Endodermal cell (in vitro differentiated cells): Measurements from ENCODE around the gene EPHA4. TPM values are rescaled to one million over a fixed set of nuclear protein-coding genes. Genes with fewer than 3 reads are reported as not detected.

Experiments
- DNase-seq: peaks from one replicate; pipeline ENCODE4 v3.0.0-alpha.2; 2017
- H3K27ac ChIP-seq: 2 replicates; pipeline ENCODE4 v1.5.1; 2013; ENCODE audit warnings: mild to moderate bottlenecking, low read depth, low read length, moderate library complexity
- H3K27me3 ChIP-seq: 2 replicates; pipeline ENCODE4 v1.6.1; 2013; ENCODE audit warnings: mild to moderate bottlenecking, low read length, moderate library complexity; ENCODE audit not compliant: insufficient read depth, control insufficient read depth, poor library complexity, severe bottlenecking
- H3K36me3 ChIP-seq: 2 replicates; pipeline ENCODE4 v1.7.0; 2013; ENCODE audit warnings: mild to moderate bottlenecking, low read length, moderate library complexity; ENCODE audit not compliant: control insufficient read depth, insufficient read depth
- H3K4me1 ChIP-seq: one replicate; pipeline ENCODE4 v1.7.0; 2013; ENCODE audit warnings: low read length; ENCODE audit not compliant: control insufficient read depth, insufficient read depth
- H3K4me3 ChIP-seq: 2 replicates; pipeline ENCODE4 v1.5.1; 2013; ENCODE audit warnings: mild to moderate bottlenecking, low read length, moderate library complexity
- H3K9ac ChIP-seq: 2 replicates; pipeline ENCODE4 v1.6.1; 2013; ENCODE audit warnings: mild to moderate bottlenecking, low read length, moderate library complexity; ENCODE audit not compliant: poor library complexity, severe bottlenecking; ENCODE audit errors: extremely low read depth
- H3K9me3 ChIP-seq: 2 replicates; pipeline ENCODE4 v1.6.1; 2013; ENCODE audit warnings: mild to moderate bottlenecking, low read length, moderate library complexity; ENCODE audit not compliant: control insufficient read depth
- H3K27ac Mint-ChIP-seq: 2 replicates; pipeline ENCODE4 v1.8.0; 2020; ENCODE audit warnings: mixed read lengths
- H3K27me3 Mint-ChIP-seq: 2 replicates; pipeline ENCODE4 v1.8.0; 2021; ENCODE audit warnings: mild to moderate bottlenecking, mixed read lengths; ENCODE audit not compliant: insufficient read depth
- H3K36me3 Mint-ChIP-seq: 2 replicates; pipeline ENCODE4 v1.8.0; 2020; ENCODE audit warnings: low read depth, mixed read lengths
- H3K4me1 Mint-ChIP-seq: 2 replicates; pipeline ENCODE4 v1.8.0; 2020; ENCODE audit warnings: mixed read lengths
- H3K4me3 Mint-ChIP-seq: 2 replicates; pipeline ENCODE4 v1.8.0; 2020; ENCODE audit warnings: mild to moderate bottlenecking, moderate library complexity, mixed read lengths
- H3K9me3 Mint-ChIP-seq: 2 replicates; pipeline ENCODE4 v1.8.0; 2020; ENCODE audit warnings: mild to moderate bottlenecking, mixed read lengths
- CTCF ChIP-seq: fragments of 200-600 bp; sonication (generic); conservative IDR thresholded peaks from 2 replicates; pipeline ENCODE4 v1.5.0; 2021; ENCODE audit warnings: antibody characterized with exemption, mild to moderate bottlenecking
- WGBS, 2 experiments: methylation state at CpG; one replicate each; pipeline versions ENCODE4 v1.1.5 to v1.1.7; 2013; ENCODE audit warnings: missing lambda C conversion rate in 2 of 2, mixed read lengths in 1 of 2; ENCODE audit not compliant: insufficient coverage in 1 of 2, insufficient read length in 1 of 2; 5-methylcytosine and 5-hydroxymethylcytosine counted together
- total RNA-seq, 2 donors: library from RNA; stranded (reverse); fragmentation: NEBNext Ultra II Directional in 1 of 2; extraction: Animal tissue kit (Norgen Biotek cat#: 25700) in 1 of 2; gene quantifications; 2 replicates in 1 of 2; 3 replicates in 1 of 2; pipeline ENCODE4 v1.2.1, GENCODE V29; 2021

EPHA4 gene
- total RNA-seq, 2 donors from 2014 or later, result 74.1 to 87.3 TPM

GRCh38 chr2:221412978-221413377 lies 159.1 kb downstream of the EPHA4 start:
- no peaks in the 10 kb centered on the region for H3K27me3 ChIP-seq
- TF ChIP-seq CTCF, result no peak
- Mint-ChIP-seq H3K27me3 (peaks cover 4% of the 10 kb centered on the region), H3K27ac (no peak overlapping the region), H3K36me3 (peaks cover 20% of the 10 kb centered on the region), H3K9me3 (peaks cover 19% of the 10 kb centered on the region), H3K4me1 (peaks cover 5% of the 10 kb centered on the region), H3K4me3 (no peak overlapping the region)
- H3K4me1 ChIP-seq, result no peaks in the 10 kb centered on the region
- no peak overlapping the region for H3K4me3 ChIP-seq
- H3K9ac ChIP-seq, result no peak overlapping the region
- peaks cover 19% of the 10 kb centered on the region for H3K9me3 ChIP-seq
- peaks cover 7% of the 10 kb centered on the region for H3K36me3 ChIP-seq
- no peak overlapping the region for H3K27ac ChIP-seq
- DNase-seq, result no peak
- WGBS, 2 experiments, result 80 to 100% methylated on average over 1 of the region's 1 CpG

- peaks cover 11% of the 10 kb centered on the region for H3K36me3 Mint-ChIP-seq
- H3K27me3 ChIP-seq, result no peaks in the 10 kb centered on the region
- H3K9me3 ChIP-seq, result peaks cover 29% of the 10 kb centered on the region
- H3K36me3 ChIP-seq, result no peaks in the 10 kb centered on the region
- no peak for TF ChIP-seq CTCF
- H3K4me1 ChIP-seq, result no peaks in the 10 kb centered on the region
- peaks cover 12% of the 10 kb centered on the region for H3K27me3 Mint-ChIP-seq
- peaks cover 19% of the 10 kb centered on the region for H3K9me3 Mint-ChIP-seq
- DNase-seq, result no peak
- no peak overlapping the region for H3K27ac Mint-ChIP-seq
- peaks cover 5% of the 10 kb centered on the region for H3K4me1 Mint-ChIP-seq
- H3K9ac ChIP-seq, result no peak overlapping the region
- no peak overlapping the region for H3K4me3 ChIP-seq
- H3K27ac ChIP-seq, result no peak overlapping the region
- no peak overlapping the region for H3K4me3 Mint-ChIP-seq
- WGBS, 2 experiments, result 85 to 93% methylated on average over 2 to 4 of the region's 4 CpGs
These were observed 161.6 kb downstream of the EPHA4 start for GRCh38 chr2:221410487-221410886.

GRCh38 chr2:221407765-221408164 lies 164.3 kb downstream of the EPHA4 start:
- no peak for TF ChIP-seq CTCF
- no peaks in the 10 kb centered on the region for H3K36me3 ChIP-seq
- Mint-ChIP-seq H3K27me3 (peaks cover 14% of the 10 kb centered on the region), H3K4me1 (peaks cover 18% of the 10 kb centered on the region), H3K4me3 (no peak overlapping the region), H3K9me3 (peaks cover 17% of the 10 kb centered on the region), H3K27ac (no peak overlapping the region), H3K36me3 (peaks cover 11% of the 10 kb centered on the region)
- no peak for DNase-seq
- H3K4me3 ChIP-seq, result no peak overlapping the region
- H3K9ac ChIP-seq, result no peak overlapping the region
- peaks cover 4% of the 10 kb centered on the region for H3K4me1 ChIP-seq
- H3K9me3 ChIP-seq, result peaks cover 29% of the 10 kb centered on the region
- peaks cover 3% of the 10 kb centered on the region for H3K27me3 ChIP-seq
- WGBS, 2 experiments, result 98 to 100% methylated on average over 2 to 5 of the region's 5 CpGs
- H3K27ac ChIP-seq, result no peak overlapping the region
